Transverse colon (tissue), 3 donors: ENCODE measurements around the gene TMTC1.
"Not testable (repeated sequence)": the region's sequence is repeated elsewhere in the genome, so short reads cannot be mapped to it uniquely, and the experiment has no call there.

Experiments used
- EP300 ChIP-seq: sonication (generic); formaldehyde crosslinking; IDR thresholded peaks from one replicate; pipeline ENCODE4 v1.6.1; 2017; ENCODE audit warnings: antibody characterized with exemption, low read depth
- POLR2A ChIP-seq: fragments of 450-650 bp; IDR thresholded peaks from one replicate; pipeline ENCODE4 v1.6.1; 2016; ENCODE audit warnings: antibody characterized with exemption, mild to moderate bottlenecking, moderate library complexity
- TF ChIP-seq, protein P1 (sequence below), 5 experiments: fragments of 200-600 bp in 3 of 5; fragments of 450-650 bp in 2 of 5; sonication (generic) in 3 of 5; IDR thresholded peaks; 1 replicate in 2 of 5; 2 replicates in 3 of 5; pipeline ENCODE4 v1.5.1; 2016 to 2017; ENCODE audit warnings: antibody characterized with exemption in 5 of 5, inconsistent platforms in 3 of 5, mild to moderate bottlenecking in 2 of 5, moderate library complexity in 1 of 5

DNA sequence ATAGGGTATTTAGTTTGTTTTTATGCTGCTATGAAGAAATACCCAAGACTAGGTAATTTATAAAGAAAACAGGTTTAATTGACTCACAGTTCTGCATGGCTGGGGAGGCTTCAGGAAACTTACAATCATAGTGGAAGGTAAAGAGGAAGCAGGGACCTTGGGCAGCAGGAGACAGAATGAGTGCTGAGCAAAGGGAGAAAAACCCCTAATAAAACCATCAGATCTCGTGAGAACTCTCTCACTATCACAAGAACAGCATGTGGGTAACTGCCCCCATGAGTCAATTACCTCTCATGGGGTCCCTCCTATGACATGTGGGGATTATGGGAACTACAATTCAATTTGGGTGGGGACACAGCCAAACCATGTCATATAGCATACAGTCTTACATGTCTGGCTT lies 153.6 kb downstream of the TMTC1 start:
- TF ChIP-seq, protein P1, sequence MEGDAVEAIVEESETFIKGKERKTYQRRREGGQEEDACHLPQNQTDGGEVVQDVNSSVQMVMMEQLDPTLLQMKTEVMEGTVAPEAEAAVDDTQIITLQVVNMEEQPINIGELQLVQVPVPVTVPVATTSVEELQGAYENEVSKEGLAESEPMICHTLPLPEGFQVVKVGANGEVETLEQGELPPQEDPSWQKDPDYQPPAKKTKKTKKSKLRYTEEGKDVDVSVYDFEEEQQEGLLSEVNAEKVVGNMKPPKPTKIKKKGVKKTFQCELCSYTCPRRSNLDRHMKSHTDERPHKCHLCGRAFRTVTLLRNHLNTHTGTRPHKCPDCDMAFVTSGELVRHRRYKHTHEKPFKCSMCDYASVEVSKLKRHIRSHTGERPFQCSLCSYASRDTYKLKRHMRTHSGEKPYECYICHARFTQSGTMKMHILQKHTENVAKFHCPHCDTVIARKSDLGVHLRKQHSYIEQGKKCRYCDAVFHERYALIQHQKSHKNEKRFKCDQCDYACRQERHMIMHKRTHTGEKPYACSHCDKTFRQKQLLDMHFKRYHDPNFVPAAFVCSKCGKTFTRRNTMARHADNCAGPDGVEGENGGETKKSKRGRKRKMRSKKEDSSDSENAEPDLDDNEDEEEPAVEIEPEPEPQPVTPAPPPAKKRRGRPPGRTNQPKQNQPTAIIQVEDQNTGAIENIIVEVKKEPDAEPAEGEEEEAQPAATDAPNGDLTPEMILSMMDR (IDR thresholded peaks at IDR 0.05) = not testable (repeated sequence)
- not testable (repeated sequence) for TF ChIP-seq EP300, POLR2A
